ENCODE data around the gene DOCK1.

GRCh38 chr10:127250031-127250430, 344.8 kb downstream of the DOCK1 start:
- TF ChIP-seq CTCF (IDR thresholded peaks at IDR 0.05; ENCODE audit: poor library complexity, severe bottlenecking) (no peak), TAF1 (IDR thresholded peaks at IDR 0.05; ENCODE audit: low read depth) (no peak), POLR2AphosphoS5 (IDR thresholded peaks at IDR 0.05) (no peak), RAD21 (conservative IDR thresholded peaks at IDR 0.05) (no peak), EP300 (conservative IDR thresholded peaks at IDR 0.05; ENCODE audit: poor library complexity, severe bottlenecking) (no peak), REST (IDR thresholded peaks at IDR 0.05; ENCODE audit: borderline replicate concordance) (no peak), EZH2 (IDR thresholded peaks at IDR 0.05; ENCODE audit: borderline replicate concordance, insufficient read depth, low read length, poor library complexity, severe bottlenecking) (no peak), MXI1 (conservative IDR thresholded peaks at IDR 0.05; ENCODE audit: poor library complexity, severe bottlenecking) (no peak)

Measured in neural cell (in vitro differentiated cells).